ENCODE results near the gene PYY.
"Not testable (repeated sequence)": the region's sequence is repeated elsewhere in the genome, so short reads cannot be mapped to it uniquely, and the experiment has no call there.

PYY gene

GRCh38 chr17:43976963-43977837, 23.5 kb upstream of the PYY start:
- DNase-seq: no peak

GRCh38 chr17:43975898-43976297, 22.2 kb upstream of the PYY start:
- DNase-seq: no peak

- no peak for DNase-seq
Measured at GRCh38 chr17:43974382-43975266, 20.9 kb upstream of the PYY start.

GRCh38 chr17:43972444-43973212, 18.9 kb upstream of the PYY start:
- not testable (repeated sequence) for DNase-seq

- not testable (repeated sequence) for DNase-seq
Measured at GRCh38 chr17:43971436-43971835, 17.7 kb upstream of the PYY start.

GRCh38 chr17:43970366-43970765, 16.6 kb upstream of the PYY start:
- no peak for DNase-seq

GRCh38 chr17:43967251-43967875, 13.6 kb upstream of the PYY start:
- DNase-seq: no peak

- no peak for DNase-seq
Measured at GRCh38 chr17:43966276-43966675, 12.5 kb upstream of the PYY start.

GRCh38 chr17:43962479-43962878, 8.7 kb upstream of the PYY start:
- no peak for DNase-seq

GRCh38 chr17:43961954-43962353, 8.2 kb upstream of the PYY start:
- DNase-seq: no peak

- DNase-seq: not testable (repeated sequence)
Measured at GRCh38 chr17:43961292-43961691, 7.6 kb upstream of the PYY start.

GRCh38 chr17:43958748-43959352, 5.1 kb upstream of the PYY start:
- no peak for DNase-seq

- DNase-seq: no peak
Measured at GRCh38 chr17:43956222-43956621, 2.5 kb upstream of the PYY start.

- DNase-seq: no peak
Measured at GRCh38 chr17:43952724-43953666, 745 bp downstream of the PYY start.

GRCh38 chr17:43952351-43952723, 1.4 kb downstream of the PYY start:
- DNase-seq: no peak

- no peak for DNase-seq
Measured at GRCh38 chr17:43951750-43952149, 2.0 kb downstream of the PYY start.

GRCh38 chr17:43950554-43950953, 3.2 kb downstream of the PYY start:
- DNase-seq: no peak

- no peak for DNase-seq
Measured at GRCh38 chr17:43949781-43950180, 4.0 kb downstream of the PYY start.

- DNase-seq: no peak
Measured at GRCh38 chr17:43946781-43947180, 7.0 kb downstream of the PYY start.

- DNase-seq: no peak
Measured at GRCh38 chr17:43945074-43945829, 8.5 kb downstream of the PYY start.

Measured in stimulated activated CD4-positive, alpha-beta T cell treated with anti-CD3 and anti-CD28 coated beads, Interleukin-2, amount 100 ng/mL, for 48 hours (primary cell).